ENCODE measurements around the gene PYGL. TPM values are rescaled to one million over a fixed set of nuclear protein-coding genes. Genes with fewer than 3 reads are reported as not detected.
"Not testable (repeated sequence)": the region's sequence is repeated elsewhere in the genome, so short reads cannot be mapped to it uniquely, and the experiment has no call there.

PYGL gene
- total and polyA plus RNA-seq, 8 donors = 16.2 to 85.4 (median 20.2) TPM

DNA sequence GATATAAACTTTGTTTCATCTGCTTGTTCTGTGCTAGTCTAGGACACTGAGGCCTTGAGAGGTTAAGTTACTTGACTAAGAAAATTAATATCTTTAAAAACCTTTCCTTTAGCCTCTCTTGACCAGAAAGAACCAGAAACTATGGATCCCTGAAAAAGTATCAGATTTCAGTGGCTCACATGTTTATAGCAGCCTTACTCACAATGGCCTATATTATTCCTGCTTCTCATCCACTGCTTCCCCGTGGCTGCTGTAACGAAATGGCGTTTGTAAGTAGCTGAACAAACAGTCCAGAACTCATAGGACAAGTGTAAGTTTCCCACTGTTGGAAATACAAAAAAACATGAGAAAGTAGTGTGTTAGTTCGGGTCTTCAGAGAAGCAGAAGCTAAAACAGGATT lies 3.2 kb upstream of the PYGL start:
- DNase-seq (no peak), ATAC-seq (no peak)
- intact Hi-C loops (cut with DNase I) = no loop called here
- no peak for TF ChIP-seq CTCF (IDR thresholded peaks at IDR 0.05)
- Histone ChIP-seq H3K4me1 (peaks cover 0 to 12% of the 10 kb centered on the region in 2 donors), H3K36me3 (no peaks in the 10 kb centered on the region), H3K4me3 (no peak overlapping the region), H3K27me3 (peaks cover 0 to 11% of the 10 kb centered on the region in 2 donors), H3K9me3 (no peaks in the 10 kb centered on the region), H3K27ac (no peak overlapping the region)

DNA sequence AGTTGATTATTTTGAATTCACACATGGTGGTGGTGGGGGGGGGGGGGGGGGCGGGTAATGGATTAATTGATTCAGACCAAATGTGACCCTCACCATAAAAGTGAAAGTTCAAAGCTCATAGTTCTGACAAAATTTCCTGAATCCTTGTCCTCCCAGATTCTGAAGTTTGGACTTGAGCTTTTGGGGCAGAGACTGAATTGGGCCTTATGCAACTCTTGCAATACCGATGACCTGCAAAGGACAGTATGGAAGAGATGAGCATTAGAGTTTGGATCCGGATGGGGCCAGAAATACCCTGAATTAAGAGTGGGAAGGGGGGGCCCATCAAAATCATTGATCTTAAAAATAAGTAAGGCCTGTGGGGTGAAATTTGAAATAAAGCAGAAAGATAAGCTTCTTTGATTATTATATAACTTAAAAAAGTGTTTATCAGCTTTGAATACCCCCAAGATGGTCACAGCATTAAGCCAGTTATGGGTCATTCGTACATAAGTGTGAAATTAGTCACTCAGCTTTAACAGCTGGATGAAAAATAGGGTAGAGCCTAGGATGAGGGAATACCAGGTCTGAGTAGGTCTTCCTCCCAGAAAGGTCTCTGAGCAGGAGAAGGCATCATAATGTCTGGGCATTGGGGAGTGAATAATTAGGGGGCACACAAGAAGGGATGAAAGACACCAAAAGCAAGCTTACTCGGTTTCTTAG lies 2.1 kb upstream of the PYGL start:
- intact Hi-C loops (cut with DNase I) = no loop called here
- ATAC-seq (no peak), DNase-seq (no peak)
- Histone ChIP-seq H3K4me3 (no peak overlapping the region), H3K27ac (no peak overlapping the region), H3K4me1 (peaks cover 0 to 19% of the 10 kb centered on the region in 2 donors), H3K9me3 (no peaks in the 10 kb centered on the region), H3K27me3 (peaks cover 0 to 11% of the 10 kb centered on the region in 2 donors), H3K36me3 (peaks cover 0 to 8% of the 10 kb centered on the region in 2 donors)
- TF ChIP-seq CTCF (IDR thresholded peaks at IDR 0.05) = no peak

DNA sequence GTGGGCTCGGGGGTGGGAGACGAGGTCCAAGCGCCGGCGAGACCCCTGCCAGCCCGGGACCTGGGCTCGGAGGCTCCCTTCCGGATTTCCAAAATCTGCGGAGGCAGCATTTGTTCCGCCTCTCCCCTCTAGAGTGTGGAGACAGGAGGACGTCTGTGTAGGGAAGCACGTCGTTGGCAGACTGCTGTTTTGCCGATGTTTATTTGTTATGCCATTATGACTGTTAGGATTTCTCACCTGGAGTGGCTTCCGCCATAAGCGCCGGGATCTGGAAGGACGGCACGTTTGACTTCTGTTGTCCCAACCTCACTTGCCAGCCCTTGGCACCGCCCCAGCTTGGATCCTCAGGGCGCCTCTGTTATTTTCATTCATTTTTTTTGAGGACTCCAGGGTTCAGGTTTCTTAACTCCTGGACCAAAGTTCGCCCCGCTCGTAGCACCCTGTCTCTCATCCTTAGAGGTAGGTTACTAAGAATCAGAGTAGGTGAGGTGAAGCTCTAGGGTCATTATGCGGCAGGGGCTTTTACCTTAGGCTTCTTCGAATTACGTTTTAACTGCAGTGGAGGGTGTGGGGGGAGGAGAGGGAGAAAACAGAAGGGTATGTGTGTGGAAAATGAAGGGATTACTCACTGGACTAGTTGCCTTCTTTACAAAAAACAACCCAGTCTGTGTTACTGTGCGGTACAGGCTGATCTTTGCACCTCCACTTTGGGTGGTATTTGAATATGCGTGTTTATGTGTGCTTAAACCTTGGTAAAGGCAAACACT lies 547 bp upstream of the PYGL start:
- ATAC-seq (peak; percentile 54), DNase-seq (peak in 3 of 4 donors; percentile 42 to 84 (median 74))
- TF ChIP-seq CTCF (IDR thresholded peaks at IDR 0.05) = no peak
- no peaks in the 10 kb centered on the region for H3K9me3 ChIP-seq
- H3K4me3 ChIP-seq = peak overlapping the region; percentile 78 to 80
- H3K27me3 ChIP-seq = peaks cover 0 to 11% of the 10 kb centered on the region in 2 donors
- peaks cover 0 to 22% of the 10 kb centered on the region in 2 donors for H3K4me1 ChIP-seq
- peak overlapping the region; percentile 85 to 92 for H3K27ac ChIP-seq
- peaks cover 0 to 9% of the 10 kb centered on the region in 2 donors for H3K36me3 ChIP-seq
- intact Hi-C loops (cut with DNase I) = no loop called here

DNA sequence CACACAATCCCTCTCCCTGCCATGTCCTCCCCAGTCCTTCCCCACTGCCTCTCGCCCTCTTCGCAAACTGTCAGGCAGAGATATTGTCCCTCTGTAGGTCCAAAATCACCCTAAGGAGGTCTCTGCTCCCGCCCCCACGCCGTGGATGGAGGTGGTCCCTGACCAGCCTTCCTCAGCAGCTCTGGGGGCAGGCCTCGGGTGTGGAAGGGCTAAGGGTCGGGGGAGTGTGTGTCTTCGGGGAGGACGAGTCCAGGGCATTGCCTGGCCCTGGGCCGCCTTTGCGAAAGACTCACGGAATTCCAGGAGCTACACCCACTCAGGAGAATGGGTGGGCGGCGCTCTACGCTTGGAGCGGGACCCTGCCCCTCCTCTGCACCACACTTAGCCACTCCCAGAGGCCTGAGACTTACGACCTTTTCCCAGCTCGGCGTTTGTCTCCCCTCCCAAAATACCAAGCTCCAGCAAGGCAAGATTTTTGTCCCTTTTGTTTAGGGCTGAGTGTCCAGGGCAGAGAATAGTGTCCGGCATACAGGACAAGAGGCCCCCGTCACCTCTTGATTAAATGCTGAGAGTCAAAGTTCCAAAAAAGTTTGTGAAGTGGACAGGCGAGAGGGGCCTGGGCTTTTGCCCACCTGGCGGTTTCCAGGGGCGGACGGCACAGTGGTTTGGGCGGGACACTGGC lies 881 bp downstream of the PYGL start:
- DNase-seq (peak; percentile 20 to 86 (median 56)), ATAC-seq (peak; percentile 77)
- Histone ChIP-seq H3K36me3 (peaks cover 0 to 9% of the 10 kb centered on the region in 2 donors), H3K4me3 (peak overlapping the region; percentile 78 to 80), H3K27ac (peak overlapping the region; percentile 85 to 92), H3K9me3 (no peaks in the 10 kb centered on the region), H3K4me1 (peaks cover 0 to 31% of the 10 kb centered on the region in 2 donors), H3K27me3 (peaks cover 0 to 11% of the 10 kb centered on the region in 2 donors)
- intact Hi-C loops (cut with DNase I) = no loop called here
- TF ChIP-seq CTCF (IDR thresholded peaks at IDR 0.05) = no peak

DNA sequence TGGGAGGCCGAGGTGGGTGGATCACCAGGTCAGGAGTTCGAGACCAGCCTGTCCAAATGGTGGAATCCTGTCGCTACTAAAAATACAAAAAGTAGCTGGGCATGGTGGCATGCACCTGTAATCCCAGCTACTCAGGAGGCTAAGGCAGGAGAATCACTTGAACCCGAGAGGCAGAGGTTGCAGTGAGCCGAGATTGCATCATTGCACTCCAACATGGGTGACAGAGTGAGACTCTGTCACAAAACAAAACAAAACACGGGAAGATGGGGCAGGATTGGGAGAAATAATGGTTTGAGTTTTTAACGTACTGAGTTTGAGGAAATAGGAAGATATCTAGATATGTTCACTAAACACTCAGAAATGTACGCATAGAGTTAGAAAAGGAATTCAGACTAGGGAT lies 2.6 kb downstream of the PYGL start:
- intact Hi-C loops (cut with DNase I); ATAC-seq: not testable (repeated sequence)

More for the DNA sequence above, 2.6 kb downstream of the PYGL start:
- not testable (repeated sequence) for H3K27ac ChIP-seq, DNase-seq, H3K4me3 ChIP-seq, H3K9me3 ChIP-seq, H3K36me3 ChIP-seq
- H3K27me3 ChIP-seq = peaks cover 0 to 11% of the 10 kb centered on the region in 2 donors
- H3K4me1 ChIP-seq = peaks cover 0 to 49% of the 10 kb centered on the region in 2 donors

Measured in left lung (tissue), 10 donors.